Nephron (organoid): ENCODE data around the gene PSMF1.

Experiments used
- H3K27ac Mint-ChIP-seq, 3 experiments: 2 replicates each; pipeline ENCODE4 v1.8.0; 2020; ENCODE audit warnings: mixed read lengths in 3 of 3, mild to moderate bottlenecking in 2 of 3, moderate library complexity in 1 of 3
- H3K27me3 Mint-ChIP-seq: 2 replicates; pipeline ENCODE4 v1.8.0; 2021; ENCODE audit warnings: low read depth, mild to moderate bottlenecking, moderate library complexity, mixed read lengths
- H3K36me3 Mint-ChIP-seq: 2 replicates; pipeline ENCODE4 v1.8.0; 2020; ENCODE audit warnings: low read depth, mixed read lengths
- H3K4me1 Mint-ChIP-seq: 2 replicates; pipeline ENCODE4 v1.8.0; 2020; ENCODE audit warnings: mixed read lengths
- H3K4me3 Mint-ChIP-seq, 3 experiments: 2 replicates each; pipeline ENCODE4 v1.8.0; 2020; ENCODE audit warnings: mild to moderate bottlenecking in 3 of 3, mixed read lengths in 3 of 3, moderate library complexity in 2 of 3
- H3K9me3 Mint-ChIP-seq: 2 replicates; pipeline ENCODE4 v1.8.0; 2020; ENCODE audit warnings: mixed read lengths
- TF ChIP-seq, protein P1 (sequence below), 3 experiments: fragments of 200-600 bp; sonication (generic); IDR thresholded peaks; one replicate each; pipeline ENCODE4 v1.5.0; 2021; ENCODE audit warnings: antibody characterized with exemption in 3 of 3; ENCODE audit not compliant: unreplicated experiment in 3 of 3

The PSMF1 gene

DNA sequence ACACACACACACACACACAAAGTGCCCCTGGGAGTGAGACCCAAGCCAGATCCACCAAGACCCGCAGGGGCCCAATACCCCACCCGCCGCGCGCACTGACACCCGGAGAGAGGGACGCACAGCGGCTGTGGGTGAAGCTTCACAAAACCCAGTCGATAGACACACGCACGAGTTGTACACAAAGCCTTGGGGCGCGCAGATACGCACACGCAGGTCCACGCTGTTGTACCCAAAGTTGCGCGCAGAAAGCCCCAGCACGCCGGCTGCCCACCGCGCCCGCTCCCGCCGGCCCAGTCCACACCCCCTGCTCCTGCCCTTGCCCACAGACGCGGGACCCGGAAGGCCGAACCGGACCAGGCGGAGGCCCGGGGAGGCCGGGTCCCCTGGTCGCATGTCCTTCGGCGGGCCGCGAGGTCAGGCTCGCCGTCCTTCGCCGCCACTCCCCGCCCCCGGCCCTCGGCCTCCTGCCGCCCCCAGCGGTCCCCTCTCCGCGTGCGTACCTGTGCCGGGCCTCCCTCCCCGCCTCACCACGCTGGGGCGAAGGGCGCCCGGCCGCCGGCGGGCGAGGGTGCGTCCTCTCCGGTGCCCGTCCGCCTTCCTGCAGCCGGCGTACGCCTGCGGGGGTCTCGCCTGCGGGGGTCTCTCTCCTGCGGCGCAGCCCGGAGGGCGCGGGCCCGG lies 66.4 kb downstream of the PSMF1 start, which contains the start of gene TMEM74B:
Gene TMEM74B, minus strand, starts transcription at position 344 of the 678 bp plus-strand sequence. CDS start 1,180 bp downstream, outside the sequence.
- peaks cover 11% of the 10 kb centered on the region for H3K4me1 Mint-ChIP-seq
- peaks cover 38% of the 10 kb centered on the region for H3K27me3 Mint-ChIP-seq
- peak within 1 kb of the TSS; percentile 81 to 84 (median 84) for H3K4me3 Mint-ChIP-seq
- no peak within 1 kb of the TSS for H3K27ac Mint-ChIP-seq
- no peaks in the 10 kb centered on the region for H3K36me3 Mint-ChIP-seq
- TF ChIP-seq, protein P1, sequence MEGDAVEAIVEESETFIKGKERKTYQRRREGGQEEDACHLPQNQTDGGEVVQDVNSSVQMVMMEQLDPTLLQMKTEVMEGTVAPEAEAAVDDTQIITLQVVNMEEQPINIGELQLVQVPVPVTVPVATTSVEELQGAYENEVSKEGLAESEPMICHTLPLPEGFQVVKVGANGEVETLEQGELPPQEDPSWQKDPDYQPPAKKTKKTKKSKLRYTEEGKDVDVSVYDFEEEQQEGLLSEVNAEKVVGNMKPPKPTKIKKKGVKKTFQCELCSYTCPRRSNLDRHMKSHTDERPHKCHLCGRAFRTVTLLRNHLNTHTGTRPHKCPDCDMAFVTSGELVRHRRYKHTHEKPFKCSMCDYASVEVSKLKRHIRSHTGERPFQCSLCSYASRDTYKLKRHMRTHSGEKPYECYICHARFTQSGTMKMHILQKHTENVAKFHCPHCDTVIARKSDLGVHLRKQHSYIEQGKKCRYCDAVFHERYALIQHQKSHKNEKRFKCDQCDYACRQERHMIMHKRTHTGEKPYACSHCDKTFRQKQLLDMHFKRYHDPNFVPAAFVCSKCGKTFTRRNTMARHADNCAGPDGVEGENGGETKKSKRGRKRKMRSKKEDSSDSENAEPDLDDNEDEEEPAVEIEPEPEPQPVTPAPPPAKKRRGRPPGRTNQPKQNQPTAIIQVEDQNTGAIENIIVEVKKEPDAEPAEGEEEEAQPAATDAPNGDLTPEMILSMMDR (IDR thresholded peaks at IDR 0.05; ENCODE audit: unreplicated experiment in 3 of 3), result no peak
- no peaks in the 10 kb centered on the region for H3K9me3 Mint-ChIP-seq

DNA sequence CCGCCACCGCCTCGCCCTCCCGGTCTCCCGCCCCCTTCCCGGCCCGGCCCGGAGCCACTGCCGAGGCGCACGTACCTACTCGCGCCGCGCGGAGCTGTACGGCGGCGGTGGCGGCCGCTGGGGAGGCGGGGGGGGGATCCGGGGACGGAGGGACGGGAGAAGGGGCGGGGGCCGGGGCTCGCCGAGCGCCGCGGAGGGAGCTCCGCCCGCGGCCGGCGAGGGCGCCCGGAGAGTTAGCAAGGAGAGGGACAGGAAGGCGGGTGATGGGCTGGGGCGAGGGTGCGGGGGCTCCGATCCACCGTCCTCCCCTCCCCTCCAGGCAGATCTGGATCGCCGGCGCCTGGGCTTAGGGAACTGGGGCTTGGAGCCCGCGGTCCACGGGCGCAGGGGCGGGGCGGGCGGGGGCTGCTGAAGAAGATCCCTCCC lies 66.9 kb downstream of the PSMF1 start:
- peaks cover 11% of the 10 kb centered on the region for H3K4me1 Mint-ChIP-seq
- H3K27ac Mint-ChIP-seq, result no peak overlapping the region
- H3K27me3 Mint-ChIP-seq, result peaks cover 40% of the 10 kb centered on the region
- TF ChIP-seq, protein P1 (IDR thresholded peaks at IDR 0.05; ENCODE audit: unreplicated experiment in 3 of 3), result no peak
- H3K9me3 Mint-ChIP-seq, result no peaks in the 10 kb centered on the region
- H3K4me3 Mint-ChIP-seq, result no peak overlapping the region
- no peaks in the 10 kb centered on the region for H3K36me3 Mint-ChIP-seq

DNA sequence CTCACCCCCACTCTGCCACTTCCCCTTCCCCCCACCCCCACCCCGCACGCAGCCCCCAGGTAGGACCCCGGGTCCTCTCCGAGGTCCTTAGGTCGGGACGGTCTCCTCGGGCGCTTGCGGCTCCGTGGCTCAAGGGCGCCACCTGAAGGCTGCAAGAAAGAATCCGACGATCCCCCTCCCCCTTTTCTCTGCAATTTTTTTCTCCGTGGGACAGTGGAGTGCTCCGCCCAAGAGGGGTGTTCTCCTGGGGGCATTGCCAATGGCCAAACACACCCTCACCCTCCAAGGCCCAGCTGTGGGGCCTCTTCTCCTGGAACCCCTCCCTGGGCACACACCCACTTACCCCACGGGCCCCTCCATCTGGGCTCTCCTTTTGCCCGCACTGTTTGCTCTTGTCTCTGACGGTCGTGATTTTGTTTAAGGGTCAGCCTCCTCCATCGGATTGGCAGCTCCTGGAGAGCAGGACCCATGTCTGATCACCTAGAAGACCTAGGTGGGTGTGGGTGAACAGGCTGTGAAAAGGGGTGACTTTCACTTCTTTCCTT lies 67.5 kb downstream of the PSMF1 start:
- H3K27me3 Mint-ChIP-seq, result peaks cover 46% of the 10 kb centered on the region
- H3K36me3 Mint-ChIP-seq, result no peaks in the 10 kb centered on the region
- H3K9me3 Mint-ChIP-seq, result no peaks in the 10 kb centered on the region
- H3K4me1 Mint-ChIP-seq, result peaks cover 11% of the 10 kb centered on the region
- TF ChIP-seq, protein P1 (IDR thresholded peaks at IDR 0.05; ENCODE audit: unreplicated experiment in 3 of 3), result peak; percentile 46 to 68 (median 55)
- no peak overlapping the region for H3K27ac Mint-ChIP-seq
- peak overlapping the region; percentile 77 to 84 (median 81) for H3K4me3 Mint-ChIP-seq

DNA sequence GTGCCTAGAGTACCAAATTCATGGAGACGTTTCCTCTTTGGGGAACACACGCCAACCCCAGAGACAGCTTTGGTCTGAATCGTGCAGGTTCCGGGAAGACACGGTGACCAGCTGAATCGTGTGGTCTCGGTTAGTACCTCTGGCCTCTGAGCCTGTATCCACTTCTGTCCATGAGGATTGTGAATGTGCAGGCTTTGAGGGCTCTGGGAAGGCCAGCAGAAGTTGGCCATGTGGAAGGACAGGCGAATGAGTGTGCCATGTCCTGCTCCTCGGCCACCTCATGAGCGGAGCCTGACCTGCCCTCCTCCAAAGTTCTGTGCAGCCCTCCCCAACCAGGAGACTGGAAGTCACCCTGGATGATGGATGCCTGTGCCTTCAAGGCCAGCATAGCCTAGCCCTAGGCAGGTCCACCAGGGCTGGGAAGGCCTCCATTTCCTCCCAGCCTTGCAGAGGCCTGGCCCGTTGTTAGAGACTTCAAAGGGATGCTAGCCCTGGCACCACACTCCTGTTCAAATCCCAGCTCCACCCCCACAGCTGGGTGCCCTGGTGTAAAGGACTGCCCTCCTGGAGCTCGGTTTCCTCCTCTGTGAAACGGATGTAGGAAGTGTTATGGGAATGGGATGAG lies 68.1 kb downstream of the PSMF1 start:
- H3K27ac Mint-ChIP-seq, result no peak overlapping the region
- TF ChIP-seq, protein P1 (IDR thresholded peaks at IDR 0.05; ENCODE audit: unreplicated experiment in 3 of 3), result no peak
- H3K36me3 Mint-ChIP-seq, result no peaks in the 10 kb centered on the region
- no peaks in the 10 kb centered on the region for H3K9me3 Mint-ChIP-seq
- H3K27me3 Mint-ChIP-seq, result peaks cover 47% of the 10 kb centered on the region
- peaks cover 11% of the 10 kb centered on the region for H3K4me1 Mint-ChIP-seq
- H3K4me3 Mint-ChIP-seq, result peak overlapping the region; percentile 77 to 84 (median 81)

DNA sequence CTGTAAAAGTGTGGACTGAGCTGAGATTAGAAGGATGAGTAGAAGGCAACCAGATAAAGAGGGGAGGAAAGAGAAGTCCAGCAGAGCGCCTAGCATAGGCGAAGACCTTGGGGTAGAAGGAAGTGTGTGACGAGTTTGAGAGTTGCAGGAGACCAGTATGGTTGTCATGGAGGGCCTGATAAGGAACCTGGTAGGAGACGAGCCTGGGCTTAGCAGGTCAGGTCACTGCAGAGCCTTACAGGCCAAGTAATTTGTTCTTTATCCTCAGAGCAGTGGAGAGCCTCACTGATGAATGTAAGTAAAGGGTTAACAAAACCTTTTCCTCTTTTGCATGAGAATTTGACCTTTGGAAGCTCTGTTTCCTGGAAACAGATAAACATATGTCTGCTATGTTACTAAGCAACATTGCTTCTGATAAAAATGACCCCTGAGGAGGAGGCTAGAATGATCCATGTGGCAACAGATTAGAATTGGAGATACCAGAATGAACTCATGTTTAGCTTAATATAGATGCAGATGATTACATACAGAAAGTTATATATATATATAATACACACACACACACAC lies 69.3 kb downstream of the PSMF1 start:
- no peaks in the 10 kb centered on the region for H3K9me3 Mint-ChIP-seq
- peaks cover 38% of the 10 kb centered on the region for H3K27me3 Mint-ChIP-seq
- H3K27ac Mint-ChIP-seq, result no peak overlapping the region
- H3K36me3 Mint-ChIP-seq, result no peaks in the 10 kb centered on the region
- TF ChIP-seq, protein P1 (IDR thresholded peaks at IDR 0.05; ENCODE audit: unreplicated experiment in 3 of 3), result no peak
- H3K4me3 Mint-ChIP-seq, result no peak overlapping the region
- peaks cover 11% of the 10 kb centered on the region for H3K4me1 Mint-ChIP-seq
